ENCODE results near the gene RBM33.

RBM33 gene

DNA sequence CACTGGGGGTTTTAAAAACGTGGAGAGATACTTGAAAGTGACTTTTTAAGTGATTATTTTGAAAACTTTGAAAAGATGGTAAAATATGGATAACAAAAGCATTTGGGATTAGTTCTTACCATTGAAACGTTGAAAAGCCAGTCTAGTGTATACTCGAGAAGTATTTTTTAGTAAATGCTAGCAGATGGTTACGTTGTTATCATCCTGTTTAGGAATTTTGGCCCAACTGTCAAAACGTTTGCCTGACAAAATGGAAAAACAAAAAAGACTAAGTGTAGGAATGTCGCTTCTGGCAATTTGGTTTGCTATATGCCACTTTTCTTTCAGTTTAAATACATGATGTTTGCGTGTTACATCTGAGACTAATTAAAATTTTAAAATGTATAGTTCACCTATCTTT, 1.2 kb downstream of the RBM33 start:
- H3K9me2 ChIP-seq (ENCODE audit: low read depth, low read length), result no peaks in the 10 kb centered on the region
- peaks cover 35% of the 10 kb centered on the region for H3K9me3 ChIP-seq (ENCODE audit: low read length)
- H4K20me1 ChIP-seq (ENCODE audit: insufficient read depth, low read length), result no peaks in the 10 kb centered on the region
- peaks cover 25% of the 10 kb centered on the region for H3K4me1 ChIP-seq (ENCODE audit: insufficient read depth, low read length, severe bottlenecking)
- H3K36me3 ChIP-seq (ENCODE audit: insufficient read depth, low read length), result peaks cover 71% of the 10 kb centered on the region
- TF ChIP-seq, protein P1, sequence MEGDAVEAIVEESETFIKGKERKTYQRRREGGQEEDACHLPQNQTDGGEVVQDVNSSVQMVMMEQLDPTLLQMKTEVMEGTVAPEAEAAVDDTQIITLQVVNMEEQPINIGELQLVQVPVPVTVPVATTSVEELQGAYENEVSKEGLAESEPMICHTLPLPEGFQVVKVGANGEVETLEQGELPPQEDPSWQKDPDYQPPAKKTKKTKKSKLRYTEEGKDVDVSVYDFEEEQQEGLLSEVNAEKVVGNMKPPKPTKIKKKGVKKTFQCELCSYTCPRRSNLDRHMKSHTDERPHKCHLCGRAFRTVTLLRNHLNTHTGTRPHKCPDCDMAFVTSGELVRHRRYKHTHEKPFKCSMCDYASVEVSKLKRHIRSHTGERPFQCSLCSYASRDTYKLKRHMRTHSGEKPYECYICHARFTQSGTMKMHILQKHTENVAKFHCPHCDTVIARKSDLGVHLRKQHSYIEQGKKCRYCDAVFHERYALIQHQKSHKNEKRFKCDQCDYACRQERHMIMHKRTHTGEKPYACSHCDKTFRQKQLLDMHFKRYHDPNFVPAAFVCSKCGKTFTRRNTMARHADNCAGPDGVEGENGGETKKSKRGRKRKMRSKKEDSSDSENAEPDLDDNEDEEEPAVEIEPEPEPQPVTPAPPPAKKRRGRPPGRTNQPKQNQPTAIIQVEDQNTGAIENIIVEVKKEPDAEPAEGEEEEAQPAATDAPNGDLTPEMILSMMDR (IDR thresholded peaks at IDR 0.05; ENCODE audit: low read length), result no peak
- no peak for TF ChIP-seq EZH2 (IDR thresholded peaks at IDR 0.05; ENCODE audit: borderline replicate concordance, low read length)
- peaks cover 64% of the 10 kb centered on the region for H3K79me2 ChIP-seq (ENCODE audit: insufficient read depth, low read length)
- peak overlapping the region; percentile 95 for H3K4me2 ChIP-seq (ENCODE audit: low read length)
- H3K9ac ChIP-seq (ENCODE audit: low read length), result peak overlapping the region; percentile 94
- no peak overlapping the region for H2AFZ ChIP-seq (ENCODE audit: low read length)
- H3K27ac ChIP-seq (ENCODE audit: low read depth, low read length, poor library complexity, severe bottlenecking), result peak overlapping the region; percentile 88
- H3K4me3 ChIP-seq (ENCODE audit: low read depth, low read length, poor library complexity, severe bottlenecking), result peak overlapping the region; percentile 93
- no peaks in the 10 kb centered on the region for H3F3A ChIP-seq (ENCODE audit: insufficient read depth, low read length)
- no peaks in the 10 kb centered on the region for H3K27me3 ChIP-seq (ENCODE audit: insufficient read depth, low read length)

DNA sequence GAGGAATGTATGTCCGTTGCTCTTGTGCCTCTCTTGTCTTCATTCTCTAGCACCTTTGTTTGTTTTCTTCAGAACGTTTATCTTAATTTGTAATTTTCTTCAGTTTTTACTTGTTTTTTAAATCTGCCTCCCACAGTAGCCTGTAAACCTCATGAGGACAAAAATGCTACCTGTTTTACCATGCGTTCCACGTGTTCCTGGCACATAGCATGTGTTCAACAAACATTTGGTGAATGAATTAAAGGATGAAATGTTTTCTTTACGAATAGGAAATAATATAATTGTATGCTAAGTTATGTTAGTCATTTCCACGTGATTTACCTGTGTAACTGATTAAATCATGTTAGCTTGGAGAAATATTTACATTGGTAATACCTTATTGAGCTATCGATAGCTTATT, 2.2 kb downstream of the RBM33 start:
- peak overlapping the region; percentile 94; the same call in 1 of the 2 replicates for H3K9ac ChIP-seq (ENCODE audit: low read length)

DNA sequence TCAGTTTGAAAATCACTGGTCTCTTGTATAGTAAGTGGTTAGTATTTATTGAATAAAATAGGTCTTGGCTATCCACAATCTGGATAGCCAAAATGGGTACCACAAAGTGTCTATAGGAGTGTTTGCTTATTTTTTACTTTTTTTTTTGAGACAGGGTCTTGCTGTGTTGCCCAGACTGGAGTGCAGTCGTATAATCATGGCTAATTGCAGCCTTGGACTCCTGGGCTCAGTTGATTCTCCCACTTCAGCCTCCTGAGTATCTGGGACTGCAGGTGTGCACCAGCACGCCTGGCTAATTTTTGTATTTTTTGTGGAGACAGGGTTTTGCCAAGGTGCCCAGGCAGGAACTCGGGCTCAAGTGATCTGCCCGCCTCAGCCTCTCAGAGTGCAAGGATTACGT, 2.8 kb downstream of the RBM33 start:
- Histone ChIP-seq H3K79me2 (ENCODE audit: insufficient read depth, low read length) (peaks cover 80% of the 10 kb centered on the region), H3K4me1 (ENCODE audit: insufficient read depth, low read length, severe bottlenecking) (peaks cover 35% of the 10 kb centered on the region), H3F3A (ENCODE audit: insufficient read depth, low read length) (no peaks in the 10 kb centered on the region), H4K20me1 (ENCODE audit: insufficient read depth, low read length) (no peaks in the 10 kb centered on the region), H3K4me3 (ENCODE audit: low read depth, low read length, poor library complexity, severe bottlenecking) (no peak overlapping the region), H3K27me3 (ENCODE audit: insufficient read depth, low read length) (no peaks in the 10 kb centered on the region), H3K36me3 (ENCODE audit: insufficient read depth, low read length) (peaks cover 71% of the 10 kb centered on the region), H3K9ac (ENCODE audit: low read length) (no peak overlapping the region), H2AFZ (ENCODE audit: low read length) (no peak overlapping the region), H3K9me2 (ENCODE audit: low read depth, low read length) (no peaks in the 10 kb centered on the region), H3K9me3 (ENCODE audit: low read length) (peaks cover 30% of the 10 kb centered on the region), H3K4me2 (ENCODE audit: low read length) (no peak overlapping the region), H3K27ac (ENCODE audit: low read depth, low read length, poor library complexity, severe bottlenecking) (no peak overlapping the region)
- TF ChIP-seq EZH2 (IDR thresholded peaks at IDR 0.05; ENCODE audit: borderline replicate concordance, low read length), result no peak
- TF ChIP-seq, protein P1 (IDR thresholded peaks at IDR 0.05; ENCODE audit: low read length), result no peak

More for the DNA sequence above, 2.2 kb downstream of the RBM33 start:
- no peaks in the 10 kb centered on the region for H3F3A ChIP-seq (ENCODE audit: insufficient read depth, low read length)
- peaks cover 74% of the 10 kb centered on the region for H3K79me2 ChIP-seq (ENCODE audit: insufficient read depth, low read length)
- H3K27me3 ChIP-seq (ENCODE audit: insufficient read depth, low read length), result no peaks in the 10 kb centered on the region
- H3K36me3 ChIP-seq (ENCODE audit: insufficient read depth, low read length), result peaks cover 71% of the 10 kb centered on the region
- peak overlapping the region; percentile 95 for H3K4me2 ChIP-seq (ENCODE audit: low read length)
- H4K20me1 ChIP-seq (ENCODE audit: insufficient read depth, low read length), result no peaks in the 10 kb centered on the region
- TF ChIP-seq, protein P1 (IDR thresholded peaks at IDR 0.05; ENCODE audit: low read length), result no peak
- no peak for TF ChIP-seq EZH2 (IDR thresholded peaks at IDR 0.05; ENCODE audit: borderline replicate concordance, low read length)
- H3K9me3 ChIP-seq (ENCODE audit: low read length), result peaks cover 30% of the 10 kb centered on the region
- peaks cover 29% of the 10 kb centered on the region for H3K4me1 ChIP-seq (ENCODE audit: insufficient read depth, low read length, severe bottlenecking)
- H3K9me2 ChIP-seq (ENCODE audit: low read depth, low read length), result no peaks in the 10 kb centered on the region
- no peak overlapping the region for H2AFZ ChIP-seq (ENCODE audit: low read length)
- H3K27ac ChIP-seq (ENCODE audit: low read depth, low read length, poor library complexity, severe bottlenecking), result peak overlapping the region; percentile 88
- peak overlapping the region; percentile 93 for H3K4me3 ChIP-seq (ENCODE audit: low read depth, low read length, poor library complexity, severe bottlenecking)
